IMR-90 (cell line): Measurements from ENCODE around the gene PAX2. TPM values are rescaled to one million over a fixed set of nuclear protein-coding genes. Genes with fewer than 3 reads are reported as not detected.

Experiments
- ATAC-seq: fragments of 200-7000 bp; cut with Tn5 transposase; 2 replicates; pipeline ENCODE4 v1.9.1; 2020; ENCODE audit warnings: low read depth, mild to moderate bottlenecking, moderate library complexity
- BruUV-seq: library from RNA; stranded (reverse); fragments of 400-500 nt; replicated peaks from 2 replicates; lab custom pipeline; 2021; lab: Mats Ljungman, UMichigan
- CTCF ChIA-PET: fragments of 300-600 bp; formaldehyde crosslinking; extraction: SDS; loops from one replicate; lab custom pipeline; 2021; ENCODE audit warnings: antibody characterized with exemption; lab: Yijun Ruan, JAX
- POLR2A ChIA-PET: fragments of 300-600 bp; sonication (Branson Sonifier 250); formaldehyde crosslinking; loops from one replicate; lab custom pipeline; 2022; ENCODE audit warnings: antibody characterized with exemption; ENCODE audit not compliant: unreplicated experiment; lab: Charles Lee
- DNase-seq: peaks from one replicate; pipeline ENCODE4 v3.0.0; 2013
- H2AFZ ChIP-seq: replicated peaks from 2 replicates; pipeline ENCODE3; 2013; ENCODE audit warnings: low read length, mild to moderate bottlenecking; ENCODE audit not compliant: poor library complexity
- H2AK5ac ChIP-seq: 2 replicates; pipeline ENCODE4 v1.6.1; 2013; ENCODE audit warnings: low read depth, low read length, inconsistent platforms
- H2AK9ac ChIP-seq: replicated peaks from 2 replicates; pipeline ENCODE3; 2013; ENCODE audit warnings: mild to moderate bottlenecking, low read depth, low read length, moderate library complexity; ENCODE audit not compliant: poor library complexity
- H2BK120ac ChIP-seq: 2 replicates; pipeline ENCODE4 v1.6.1; 2013; ENCODE audit warnings: low read depth, low read length, inconsistent platforms
- H2BK15ac ChIP-seq: 3 replicates; pipeline ENCODE4 v1.6.1; 2013; ENCODE audit warnings: low read depth, low read length, inconsistent platforms
- H2BK20ac ChIP-seq: 2 replicates; pipeline ENCODE4 v1.6.1; 2013; ENCODE audit warnings: low read depth, mild to moderate bottlenecking, inconsistent platforms, low read length, moderate library complexity
- H2BK5ac ChIP-seq: 2 replicates; pipeline ENCODE4 v1.6.1; 2013; ENCODE audit warnings: mild to moderate bottlenecking, low read depth, low read length, inconsistent platforms; ENCODE audit not compliant: poor library complexity, severe bottlenecking
- H3K14ac ChIP-seq: replicated peaks from 2 replicates; pipeline ENCODE4 v1.6.1; 2013; ENCODE audit warnings: low read depth, low read length, inconsistent platforms
- H3K18ac ChIP-seq: 2 replicates; pipeline ENCODE4 v1.6.1; 2013; ENCODE audit warnings: low read depth, low read length, control low read depth
- H3K23ac ChIP-seq: 2 replicates; pipeline ENCODE4 v1.6.1; 2013; ENCODE audit warnings: low read depth, low read length, inconsistent platforms
- H3K27ac ChIP-seq: 2 replicates; pipeline ENCODE4 v1.5.1; 2013; ENCODE audit warnings: mild to moderate bottlenecking, control low read depth, low read length; ENCODE audit not compliant: insufficient read depth
- H3K27me3 ChIP-seq: 2 replicates; pipeline ENCODE4 v1.6.1; 2013; ENCODE audit warnings: low read length; ENCODE audit not compliant: control insufficient read depth, insufficient read depth
- H3K36me3 ChIP-seq: 2 replicates; pipeline ENCODE4 v1.6.1; 2013; ENCODE audit warnings: low read length, mixed read lengths; ENCODE audit not compliant: control insufficient read depth, insufficient read depth
- H3K4ac ChIP-seq: 2 replicates; pipeline ENCODE4 v1.6.1; 2013; ENCODE audit warnings: low read depth, low read length, inconsistent platforms
- H3K4me1 ChIP-seq: 2 replicates; pipeline ENCODE4 v1.6.1; 2013; ENCODE audit warnings: low read length, mixed read lengths; ENCODE audit not compliant: control insufficient read depth, insufficient read depth
- H3K4me2 ChIP-seq: 2 replicates; pipeline ENCODE4 v1.6.1; 2013; ENCODE audit warnings: low read depth, mild to moderate bottlenecking, control low read depth, low read length, moderate library complexity
- H3K4me3 ChIP-seq: 2 replicates; pipeline ENCODE4 v1.5.1; 2013; ENCODE audit warnings: low read depth, mild to moderate bottlenecking, control low read depth, low read length, moderate library complexity; ENCODE audit not compliant: insufficient read depth
- H3K56ac ChIP-seq: 2 replicates; pipeline ENCODE4 v1.6.1; 2013; ENCODE audit warnings: low read length, inconsistent platforms; ENCODE audit not compliant: insufficient read depth; ENCODE audit errors: extremely low read depth
- H3K79me1 ChIP-seq, 2 experiments: 2 replicates each; pipeline ENCODE4 v1.6.1; 2013; ENCODE audit warnings: low read length in 2 of 2, inconsistent platforms in 1 of 2, low read depth in 1 of 2
- H3K9ac ChIP-seq: 2 replicates; pipeline ENCODE4 v1.6.1; 2013; ENCODE audit warnings: low read depth, low read length, control low read depth
- H3K9me1 ChIP-seq: 2 replicates; pipeline ENCODE4 v1.6.1; 2013; ENCODE audit warnings: low read length, inconsistent platforms; ENCODE audit not compliant: insufficient read depth
- H3K9me3 ChIP-seq: 2 replicates; pipeline ENCODE4 v1.6.1; 2013; ENCODE audit warnings: low read length; ENCODE audit not compliant: control insufficient read depth, insufficient read depth
- H4K20me1 ChIP-seq: 2 replicates; pipeline ENCODE4 v1.6.1; 2013; ENCODE audit warnings: low read length, inconsistent platforms; ENCODE audit not compliant: insufficient read depth
- H4K5ac ChIP-seq: 2 replicates; pipeline ENCODE4 v1.6.1; 2013; ENCODE audit warnings: mild to moderate bottlenecking, low read depth, low read length, control low read depth
- H4K8ac ChIP-seq, 2 experiments: 2 replicates each; pipeline ENCODE4 v1.6.1; 2013; ENCODE audit warnings: low read depth in 2 of 2, low read length in 2 of 2, control low read depth in 1 of 2, inconsistent platforms in 1 of 2
- H4K91ac ChIP-seq: 2 replicates; pipeline ENCODE4 v1.6.1; 2013; ENCODE audit warnings: low read depth, low read length, inconsistent platforms; ENCODE audit not compliant: insufficient read depth
- FOS ChIP-seq: fragments of 150-350 bp; IDR thresholded peaks from 2 replicates; pipeline ENCODE4 v1.6.1; 2016; ENCODE audit warnings: low read depth, low read length
- MAFK ChIP-seq: IDR thresholded peaks from 2 replicates; pipeline ENCODE4 v1.6.1; 2012; ENCODE audit warnings: low read depth, low read length, improper control_type of control experiment
- NFE2L2 ChIP-seq: fragments of 150-350 bp; IDR thresholded peaks from 2 replicates; pipeline ENCODE4 v1.6.1; 2016; ENCODE audit warnings: low read depth, mild to moderate bottlenecking, low read length
- WGBS, 2 experiments: methylation state at CpG; one replicate each; pipeline versions ENCODE4 v1.1.5 to v1.1.7; 2013; ENCODE audit warnings: missing lambda C conversion rate in 2 of 2; ENCODE audit not compliant: insufficient read length in 1 of 2; ENCODE audit errors: extremely low coverage in 2 of 2; 5-methylcytosine and 5-hydroxymethylcytosine counted together
- dilution Hi-C: fragments of 300-500 bp; cut with HindIII; formaldehyde crosslinking; loops from one replicate; pipeline ENCODE4 v1.14.3; 2018; ENCODE audit warnings: low sequenced_read_pairs; ENCODE audit not compliant: unreplicated experiment
- in situ Hi-C: fragments of 300-500 bp; cut with MboI; formaldehyde crosslinking; loops from 3 replicates; pipeline ENCODE4 v1.14.3; 2019; ENCODE audit warnings: low sequenced_read_pairs, inconsistent platforms, mixed read lengths
- intact Hi-C: fragments of 100-400 bp; cut with micrococcal nuclease; formaldehyde crosslinking; loops from 2 replicates; pipeline ENCODE4 v1.10.0; 2022
- polyA plus RNA-seq, 3 experiments: library from polyadenylated mRNA; depleted of rRNA; stranded (reverse); fragments of >200 nt; gene quantifications; 2 replicates each; pipeline ENCODE4 v1.2.3, GENCODE V29; 2012; ENCODE audit warnings: low replicate concordance in 1 of 3
- total RNA-seq: library from RNA; depleted of rRNA; stranded (reverse); fragments of >200 nt; gene quantifications from 2 replicates; pipeline ENCODE4 v1.2.3, GENCODE V29; 2012

Gene PAX2
- total and polyA plus RNA-seq, 2 of the 4 experiments (the other 2 are of a cell fraction) = not detected

DNA sequence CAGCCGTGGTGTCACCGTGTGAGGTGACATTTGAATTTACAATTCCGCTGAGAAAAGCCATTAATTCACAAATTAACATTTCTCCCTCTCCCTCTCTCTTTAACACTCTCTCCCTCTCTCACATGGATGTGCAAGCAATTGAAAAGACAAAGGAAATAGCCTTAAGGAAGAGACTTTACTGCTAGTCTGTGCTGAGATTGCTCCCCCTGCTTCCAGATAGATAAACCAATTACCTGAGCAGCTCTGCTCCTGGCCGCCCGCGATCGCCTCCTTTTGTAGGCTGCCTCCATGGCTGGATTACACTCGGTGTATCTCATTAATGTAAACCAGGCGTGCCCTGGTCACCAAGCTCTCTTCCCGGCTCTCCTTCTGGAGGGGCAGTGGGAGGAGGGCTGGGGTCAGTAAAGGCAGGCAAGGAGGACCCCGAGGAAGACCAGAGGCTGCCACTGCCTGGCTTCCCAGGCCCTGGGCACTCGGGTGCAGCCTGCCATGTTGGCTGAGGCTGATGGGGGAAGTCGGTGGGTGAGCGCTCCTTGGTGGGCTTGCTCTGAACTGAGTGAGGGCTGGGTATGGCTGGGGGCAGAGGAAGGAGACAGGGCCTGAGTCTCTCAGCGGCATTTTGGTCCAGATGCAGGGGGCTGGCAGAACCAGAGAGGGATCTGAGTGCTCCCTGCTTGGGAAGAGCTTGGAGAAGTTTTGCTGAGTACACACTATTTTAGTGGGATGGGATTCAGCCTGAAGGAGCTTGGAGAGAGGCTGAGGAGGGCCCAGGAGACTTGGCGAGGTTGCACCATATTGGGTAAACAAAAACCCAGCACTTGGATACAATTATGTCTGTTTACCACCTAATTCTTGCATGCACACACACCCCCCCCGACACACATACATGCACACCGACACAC lies 42.9 kb downstream of the PAX2 start:
- Histone ChIP-seq H3K56ac (no peak overlapping the region), H4K91ac (no peak overlapping the region), H3K36me3 (no peaks in the 10 kb centered on the region), H3K27ac (no peak overlapping the region), H2AK9ac (no peak overlapping the region), H4K20me1 (no peaks in the 10 kb centered on the region), H2BK15ac (no peak overlapping the region), H3K79me1 (no peaks in the 10 kb centered on the region), H3K9ac (no peak overlapping the region), H3K9me1 (no peaks in the 10 kb centered on the region), H3K4ac (no peak overlapping the region), H2AFZ (no peak overlapping the region), H3K4me3 (no peak overlapping the region), H3K27me3 (peaks cover 59% of the 10 kb centered on the region), H3K14ac (no peak overlapping the region), H2BK5ac (no peak overlapping the region), H2AK5ac (no peak overlapping the region), H3K9me3 (no peaks in the 10 kb centered on the region), H3K18ac (no peak overlapping the region), H2BK20ac (no peak overlapping the region), H3K23ac (no peak overlapping the region), H3K4me2 (no peak overlapping the region), H4K5ac (no peak overlapping the region), H2BK120ac (no peak overlapping the region), H4K8ac (no peak overlapping the region), H3K4me1 (no peaks in the 10 kb centered on the region)
- no peak for DNase-seq
- intact Hi-C loops (no loop called here), in situ Hi-C loops (no loop called here), dilution Hi-C loops (no loop called here)
- ChIA-PET CTCF (no interaction called here), POLR2A (no interaction called here)
- BruUV-seq = no TSS peak
- no peak for ATAC-seq
- 56% methylated on average over 9 of the region's 18 CpGs; no CpG with 5 or more reads in 1 of the 2 experiments for WGBS, 2 experiments
- TF ChIP-seq MAFK (peak; percentile 33; the same call in 1 of the 2 replicates), NFE2L2 (no peak), FOS (no peak)
